ENCODE measurements around the gene SSH2. TPM values are rescaled to one million over a fixed set of nuclear protein-coding genes. Genes with fewer than 3 reads are reported as not detected.

The SSH2 gene
- total and polyA plus RNA-seq, 9 of the 15 experiments (the other 6 are each of a cell fraction or from before 2014, with no cell fraction given) = 3.9 to 16.1 (median 10.2) TPM

DNA sequence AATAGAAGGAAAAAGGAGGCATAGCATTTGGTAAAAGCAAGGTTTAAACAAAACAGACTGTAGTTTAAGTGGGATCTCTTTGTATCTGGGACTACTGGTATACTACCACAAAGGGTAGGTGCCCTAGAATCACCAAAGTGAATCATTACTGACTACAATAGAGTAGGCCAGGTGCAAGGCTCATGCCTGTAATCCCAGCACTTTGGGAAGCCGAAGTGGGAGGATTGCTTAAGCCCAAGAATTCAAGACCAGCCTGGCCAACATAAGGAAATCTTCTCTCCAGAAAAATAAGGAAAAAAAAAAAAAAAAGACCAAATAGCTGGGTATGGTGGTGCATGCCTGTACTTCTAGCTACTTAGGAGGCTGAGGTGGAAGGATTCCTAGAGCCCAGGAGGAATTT, 246.5 kb downstream of the SSH2 start (continued):
- TF ChIP-seq, protein P1, sequence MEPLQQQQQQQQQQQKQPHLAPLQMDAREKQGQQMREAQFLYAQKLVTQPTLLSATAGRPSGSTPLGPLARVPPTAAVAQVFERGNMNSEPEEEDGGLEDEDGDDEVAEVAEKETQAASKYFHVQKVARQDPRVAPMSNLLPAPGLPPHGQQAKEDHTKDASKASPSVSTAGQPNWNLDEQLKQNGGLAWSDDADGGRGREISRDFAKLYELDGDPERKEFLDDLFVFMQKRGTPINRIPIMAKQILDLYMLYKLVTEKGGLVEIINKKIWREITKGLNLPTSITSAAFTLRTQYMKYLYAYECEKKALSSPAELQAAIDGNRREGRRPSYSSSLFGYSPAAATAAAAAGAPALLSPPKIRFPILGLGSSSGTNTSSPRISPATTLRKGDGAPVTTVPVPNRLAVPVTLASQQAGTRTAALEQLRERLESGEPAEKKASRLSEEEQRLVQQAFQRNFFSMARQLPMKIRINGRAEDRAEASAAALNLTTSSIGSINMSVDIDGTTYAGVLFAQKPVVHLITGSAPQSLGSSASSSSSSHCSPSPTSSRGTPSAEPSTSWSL (CRISPR knock-in tag; IDR thresholded peaks at IDR 0.05; ENCODE audit: borderline replicate concordance) = no peak
- TF ChIP-seq L3MBTL2 (IDR thresholded peaks at IDR 0.05) (no peak), NR3C1 (CRISPR knock-in tag; IDR thresholded peaks at IDR 0.05) (no peak)

DNA sequence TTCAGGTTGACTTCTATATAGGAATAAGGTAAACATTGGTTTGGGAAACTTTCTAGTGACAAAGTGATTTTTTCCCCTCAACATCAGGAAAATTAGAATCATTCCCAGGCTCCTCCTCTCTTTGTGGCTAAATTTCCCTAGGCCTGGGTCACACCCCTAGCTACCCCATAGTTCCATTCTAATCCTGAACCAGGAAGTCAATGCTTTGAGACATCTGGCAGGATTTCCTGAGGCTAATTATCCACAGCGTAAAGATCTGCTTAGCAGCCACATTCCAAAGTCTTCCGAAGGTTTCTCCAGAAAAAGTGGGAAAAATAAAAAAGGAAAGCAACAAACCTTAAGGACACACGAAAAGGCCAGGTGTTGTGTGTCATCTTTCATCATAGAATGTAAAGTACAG, 247.0 kb downstream of the SSH2 start:
- no peaks in the 10 kb centered on the region for H3K9me3 ChIP-seq (replicated peaks; ENCODE audit: control insufficient read depth, insufficient read depth, low read depth, low read length)
- no peak for ATAC-seq
- no peak overlapping the region for H3K4me3 ChIP-seq
- H3K4me1 ChIP-seq (replicated peaks in 1 of 2; ENCODE audit: control insufficient read depth in 2 of 2, insufficient read depth in 2 of 2, low read length in 2 of 2) = peaks cover 6 to 9% of the 10 kb centered on the region in 2 experiments; a peak in 4 of 5 replicates
- WGBS (ENCODE audit: insufficient coverage, low coverage, missing lambda C conversion rate) = 71% methylated on average over 3 of the region's 3 CpGs
- no peak overlapping the region for H3K27ac ChIP-seq (ENCODE audit: extremely low read depth, low read depth, low read length)
- no peak overlapping the region for H3K4me2 ChIP-seq (ENCODE audit: insufficient read depth, low read length)
- intact Hi-C loops (cut with micrococcal nuclease) (loop anchor here (5.0 kb wide), 1 partner anchor 39 kb away; no protein-coding TSS in a partner anchor), in situ Hi-C loops (cut with MboI) (no loop called here)
- H3K9me1 ChIP-seq (ENCODE audit: control insufficient read depth, insufficient read depth, low read length) = no peaks in the 10 kb centered on the region
- ChIA-PET POLR2A (interaction anchor here (0.7 to 1.0 kb wide), 2 partner anchors 15 to 57 kb away, joined by 3 read pairs; no protein-coding TSS in a partner anchor), CTCF (ENCODE audit: low intra/inter-chr PET ratio) (no interaction called here)
- BruUV-seq (replicated peaks) = no TSS peak
- H2AFZ ChIP-seq (ENCODE audit: low read depth, low read length) = no peak overlapping the region; the same call in 1 of the 2 replicates
- H3K9ac ChIP-seq (ENCODE audit: insufficient read depth in 1 of 2, low read depth in 2 of 2, low read length in 2 of 2) = no peak overlapping the region
- no peaks in the 10 kb centered on the region for H4K20me1 ChIP-seq (replicated peaks; ENCODE audit: control insufficient read depth, insufficient read depth, low read length)
- H3K27me3 ChIP-seq (ENCODE audit: control insufficient read depth in 2 of 2, insufficient read depth in 2 of 2, low read length in 2 of 2) = no peaks in the 10 kb centered on the region
- H3K36me3 ChIP-seq (ENCODE audit: control insufficient read depth, insufficient read depth, low read length) = no peaks in the 10 kb centered on the region
- no peaks in the 10 kb centered on the region for H3K79me2 ChIP-seq (ENCODE audit: control insufficient read depth, insufficient read depth, low read length)
- no peak for DNase-seq (ENCODE audit: extremely low read depth in 1 of 4, low spot score in 3 of 4)
- FAIRE-seq = no peak
- TF ChIP-seq ZNF140 (CRISPR knock-in tag; IDR thresholded peaks at IDR 0.05) = no peak
- TF ChIP-seq CBX1 (IDR thresholded peaks at IDR 0.05; ENCODE audit: low read depth) = no peak
- TF ChIP-seq SMAD4 (CRISPR knock-in tag; conservative IDR thresholded peaks at IDR 0.05) = no peak
- TF ChIP-seq, protein P2, sequence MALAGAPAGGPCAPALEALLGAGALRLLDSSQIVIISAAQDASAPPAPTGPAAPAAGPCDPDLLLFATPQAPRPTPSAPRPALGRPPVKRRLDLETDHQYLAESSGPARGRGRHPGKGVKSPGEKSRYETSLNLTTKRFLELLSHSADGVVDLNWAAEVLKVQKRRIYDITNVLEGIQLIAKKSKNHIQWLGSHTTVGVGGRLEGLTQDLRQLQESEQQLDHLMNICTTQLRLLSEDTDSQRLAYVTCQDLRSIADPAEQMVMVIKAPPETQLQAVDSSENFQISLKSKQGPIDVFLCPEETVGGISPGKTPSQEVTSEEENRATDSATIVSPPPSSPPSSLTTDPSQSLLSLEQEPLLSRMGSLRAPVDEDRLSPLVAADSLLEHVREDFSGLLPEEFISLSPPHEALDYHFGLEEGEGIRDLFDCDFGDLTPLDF (CRISPR knock-in tag; IDR thresholded peaks at IDR 0.05) = no peak
- TF ChIP-seq, protein P3, sequence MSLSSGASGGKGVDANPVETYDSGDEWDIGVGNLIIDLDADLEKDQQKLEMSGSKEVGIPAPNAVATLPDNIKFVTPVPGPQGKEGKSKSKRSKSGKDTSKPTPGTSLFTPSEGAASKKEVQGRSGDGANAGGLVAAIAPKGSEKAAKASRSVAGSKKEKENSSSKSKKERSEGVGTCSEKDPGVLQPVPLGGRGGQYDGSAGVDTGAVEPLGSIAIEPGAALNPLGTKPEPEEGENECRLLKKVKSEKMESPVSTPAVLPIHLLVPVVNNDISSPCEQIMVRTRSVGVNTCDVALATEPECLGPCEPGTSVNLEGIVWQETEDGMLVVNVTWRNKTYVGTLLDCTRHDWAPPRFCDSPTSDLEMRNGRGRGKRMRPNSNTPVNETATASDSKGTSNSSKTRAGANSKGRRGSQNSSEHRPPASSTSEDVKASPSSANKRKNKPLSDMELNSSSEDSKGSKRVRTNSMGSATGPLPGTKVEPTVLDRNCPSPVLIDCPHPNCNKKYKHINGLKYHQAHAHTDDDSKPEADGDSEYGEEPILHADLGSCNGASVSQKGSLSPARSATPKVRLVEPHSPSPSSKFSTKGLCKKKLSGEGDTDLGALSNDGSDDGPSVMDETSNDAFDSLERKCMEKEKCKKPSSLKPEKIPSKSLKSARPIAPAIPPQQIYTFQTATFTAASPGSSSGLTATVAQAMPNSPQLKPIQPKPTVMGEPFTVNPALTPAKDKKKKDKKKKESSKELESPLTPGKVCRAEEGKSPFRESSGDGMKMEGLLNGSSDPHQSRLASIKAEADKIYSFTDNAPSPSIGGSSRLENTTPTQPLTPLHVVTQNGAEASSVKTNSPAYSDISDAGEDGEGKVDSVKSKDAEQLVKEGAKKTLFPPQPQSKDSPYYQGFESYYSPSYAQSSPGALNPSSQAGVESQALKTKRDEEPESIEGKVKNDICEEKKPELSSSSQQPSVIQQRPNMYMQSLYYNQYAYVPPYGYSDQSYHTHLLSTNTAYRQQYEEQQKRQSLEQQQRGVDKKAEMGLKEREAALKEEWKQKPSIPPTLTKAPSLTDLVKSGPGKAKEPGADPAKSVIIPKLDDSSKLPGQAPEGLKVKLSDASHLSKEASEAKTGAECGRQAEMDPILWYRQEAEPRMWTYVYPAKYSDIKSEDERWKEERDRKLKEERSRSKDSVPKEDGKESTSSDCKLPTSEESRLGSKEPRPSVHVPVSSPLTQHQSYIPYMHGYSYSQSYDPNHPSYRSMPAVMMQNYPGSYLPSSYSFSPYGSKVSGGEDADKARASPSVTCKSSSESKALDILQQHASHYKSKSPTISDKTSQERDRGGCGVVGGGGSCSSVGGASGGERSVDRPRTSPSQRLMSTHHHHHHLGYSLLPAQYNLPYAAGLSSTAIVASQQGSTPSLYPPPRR (CRISPR knock-in tag; IDR thresholded peaks at IDR 0.05; ENCODE audit: borderline replicate concordance) = no peak
- TF ChIP-seq SMARCE1 (IDR thresholded peaks at IDR 0.05) = no peak
- no peak for TF ChIP-seq CREB1 (IDR thresholded peaks at IDR 0.05)
- TF ChIP-seq CREB1 (CRISPR knock-in tag; IDR thresholded peaks at IDR 0.05) = no peak
- TF ChIP-seq U2AF2 (optimal IDR thresholded peaks at IDR 0.05; ENCODE audit: low read depth, low read length) = no peak
- no peak for TF ChIP-seq MTF1 (CRISPR knock-in tag; IDR thresholded peaks at IDR 0.05; ENCODE audit: borderline replicate concordance)
